Activated naive CD8-positive, alpha-beta T cell (primary cell): ENCODE measurements around the gene RAMACL.

Source experiments
- H3K27ac Mint-ChIP-seq: one replicate; pipeline ENCODE4 v1.8.0; 2021; ENCODE audit warnings: mixed read lengths
- H3K27me3 Mint-ChIP-seq: one replicate; pipeline ENCODE4 v1.8.0; 2021; ENCODE audit warnings: mixed read lengths
- H3K36me3 Mint-ChIP-seq: one replicate; pipeline ENCODE4 v1.8.0; 2021; ENCODE audit warnings: mixed read lengths
- H3K4me1 Mint-ChIP-seq: one replicate; pipeline ENCODE4 v1.8.0; 2021; ENCODE audit warnings: low read depth, mixed read lengths
- H3K4me3 Mint-ChIP-seq: one replicate; pipeline ENCODE4 v1.8.0; 2021; ENCODE audit warnings: mild to moderate bottlenecking, mixed read lengths
- H3K9me3 Mint-ChIP-seq: one replicate; pipeline ENCODE4 v1.8.0; 2021; ENCODE audit warnings: low read depth, mixed read lengths

Gene RAMACL

GRCh38 chr6:166610069-166610468 is 23.6 kb upstream of the RAMACL start:
- H3K27me3 Mint-ChIP-seq = no peaks in the 10 kb centered on the region
- no peaks in the 10 kb centered on the region for H3K4me1 Mint-ChIP-seq
- H3K27ac Mint-ChIP-seq = no peak overlapping the region
- H3K36me3 Mint-ChIP-seq = peaks cover 3% of the 10 kb centered on the region
- H3K9me3 Mint-ChIP-seq = no peaks in the 10 kb centered on the region
- no peak overlapping the region for H3K4me3 Mint-ChIP-seq

- Mint-ChIP-seq H3K9me3 (no peaks in the 10 kb centered on the region), H3K27ac (no peak overlapping the region), H3K27me3 (no peaks in the 10 kb centered on the region), H3K4me3 (no peak overlapping the region), H3K4me1 (no peaks in the 10 kb centered on the region), H3K36me3 (peaks cover under 1% of the 10 kb centered on the region)
Observed at GRCh38 chr6:166608774-166609173, 22.3 kb upstream of the RAMACL start.

- Mint-ChIP-seq H3K36me3 (no peaks in the 10 kb centered on the region), H3K4me1 (no peaks in the 10 kb centered on the region), H3K27me3 (no peaks in the 10 kb centered on the region), H3K4me3 (no peak overlapping the region), H3K9me3 (no peaks in the 10 kb centered on the region), H3K27ac (no peak overlapping the region)
Observed at GRCh38 chr6:166605752-166606151, 19.3 kb upstream of the RAMACL start.

GRCh38 chr6:166604911-166605310 is 18.4 kb upstream of the RAMACL start:
- Mint-ChIP-seq H3K27me3 (no peaks in the 10 kb centered on the region), H3K9me3 (no peaks in the 10 kb centered on the region), H3K4me1 (no peaks in the 10 kb centered on the region), H3K27ac (no peak overlapping the region), H3K4me3 (no peak overlapping the region), H3K36me3 (no peaks in the 10 kb centered on the region)

GRCh38 chr6:166604328-166604727 is 17.9 kb upstream of the RAMACL start:
- Mint-ChIP-seq H3K36me3 (no peaks in the 10 kb centered on the region), H3K27ac (no peak overlapping the region), H3K4me1 (no peaks in the 10 kb centered on the region), H3K27me3 (no peaks in the 10 kb centered on the region), H3K4me3 (no peak overlapping the region), H3K9me3 (no peaks in the 10 kb centered on the region)

- Mint-ChIP-seq H3K27me3 (no peaks in the 10 kb centered on the region), H3K4me1 (no peaks in the 10 kb centered on the region), H3K36me3 (no peaks in the 10 kb centered on the region), H3K9me3 (no peaks in the 10 kb centered on the region), H3K4me3 (no peak overlapping the region), H3K27ac (no peak overlapping the region)
Observed at GRCh38 chr6:166603043-166603690, 16.7 kb upstream of the RAMACL start.

GRCh38 chr6:166601956-166602355 is 15.5 kb upstream of the RAMACL start:
- Mint-ChIP-seq H3K27ac (no peak overlapping the region), H3K27me3 (no peaks in the 10 kb centered on the region), H3K9me3 (no peaks in the 10 kb centered on the region), H3K4me1 (no peaks in the 10 kb centered on the region), H3K36me3 (peaks cover 4% of the 10 kb centered on the region), H3K4me3 (no peak overlapping the region)

- no peaks in the 10 kb centered on the region for H3K9me3 Mint-ChIP-seq
- no peaks in the 10 kb centered on the region for H3K27me3 Mint-ChIP-seq
- no peak overlapping the region for H3K27ac Mint-ChIP-seq
- H3K36me3 Mint-ChIP-seq = peaks cover 5% of the 10 kb centered on the region
- no peaks in the 10 kb centered on the region for H3K4me1 Mint-ChIP-seq
- no peak overlapping the region for H3K4me3 Mint-ChIP-seq
Observed at GRCh38 chr6:166600931-166601330, 14.5 kb upstream of the RAMACL start.

- Mint-ChIP-seq H3K4me3 (no peak overlapping the region), H3K27ac (no peak overlapping the region), H3K36me3 (peaks cover 6% of the 10 kb centered on the region), H3K4me1 (no peaks in the 10 kb centered on the region), H3K27me3 (no peaks in the 10 kb centered on the region), H3K9me3 (no peaks in the 10 kb centered on the region)
Observed at GRCh38 chr6:166599205-166599604, 12.7 kb upstream of the RAMACL start.

- H3K27me3 Mint-ChIP-seq = no peaks in the 10 kb centered on the region
- no peak overlapping the region for H3K27ac Mint-ChIP-seq
- H3K36me3 Mint-ChIP-seq = peaks cover 6% of the 10 kb centered on the region
- no peaks in the 10 kb centered on the region for H3K4me1 Mint-ChIP-seq
- no peak overlapping the region for H3K4me3 Mint-ChIP-seq
- H3K9me3 Mint-ChIP-seq = no peaks in the 10 kb centered on the region
Observed at GRCh38 chr6:166598441-166599138, 12.1 kb upstream of the RAMACL start.

- H3K9me3 Mint-ChIP-seq = no peaks in the 10 kb centered on the region
- no peak overlapping the region for H3K27ac Mint-ChIP-seq
- peaks cover 6% of the 10 kb centered on the region for H3K36me3 Mint-ChIP-seq
Observed at GRCh38 chr6:166597711-166598440, 11.4 kb upstream of the RAMACL start.

GRCh38 chr6:166596776-166597507 is 10.5 kb upstream of the RAMACL start:
- Mint-ChIP-seq H3K9me3 (no peaks in the 10 kb centered on the region), H3K27ac (no peak overlapping the region), H3K36me3 (peaks cover 6% of the 10 kb centered on the region), H3K4me3 (no peak overlapping the region), H3K27me3 (no peaks in the 10 kb centered on the region), H3K4me1 (no peaks in the 10 kb centered on the region)

More at GRCh38 chr6:166597711-166598440, 11.4 kb upstream of the RAMACL start:
- no peaks in the 10 kb centered on the region for H3K4me1 Mint-ChIP-seq
- H3K27me3 Mint-ChIP-seq = no peaks in the 10 kb centered on the region
- H3K4me3 Mint-ChIP-seq = no peak overlapping the region

- Mint-ChIP-seq H3K4me3 (no peak overlapping the region), H3K36me3 (peaks cover 6% of the 10 kb centered on the region), H3K4me1 (no peaks in the 10 kb centered on the region), H3K27ac (no peak overlapping the region), H3K9me3 (no peaks in the 10 kb centered on the region), H3K27me3 (no peaks in the 10 kb centered on the region)
Observed at GRCh38 chr6:166595949-166596348, 9.5 kb upstream of the RAMACL start.

GRCh38 chr6:166595061-166595780 is 8.7 kb upstream of the RAMACL start:
- no peak overlapping the region for H3K4me3 Mint-ChIP-seq
- no peaks in the 10 kb centered on the region for H3K4me1 Mint-ChIP-seq
- H3K27me3 Mint-ChIP-seq = no peaks in the 10 kb centered on the region
- no peaks in the 10 kb centered on the region for H3K9me3 Mint-ChIP-seq
- no peak overlapping the region for H3K27ac Mint-ChIP-seq
- peaks cover 6% of the 10 kb centered on the region for H3K36me3 Mint-ChIP-seq
